Colonic mucosa (tissue), 4 donors: ENCODE data around the gene MT4. TPM values are rescaled to one million over a fixed set of nuclear protein-coding genes. Genes with fewer than 3 reads are reported as not detected.
A peak's percentile ranks its signal among the peaks of the same experiment; 100 is the strongest.
"Not testable (repeated sequence)": the region's sequence is repeated elsewhere in the genome, so short reads cannot be mapped to it uniquely, and the experiment has no call there.

ENCODE experiments used
- DNase-seq: peaks from one replicate; pipeline ENCODE4 v3.0.0-alpha.2; 2020
- H3K27ac ChIP-seq: fragments of 200-600 bp; one replicate; pipeline ENCODE4 v1.8.0; 2021
- H3K27me3 ChIP-seq: fragments of 200-600 bp; one replicate; pipeline ENCODE4 v1.8.0; 2021
- H3K36me3 ChIP-seq: fragments of 200-600 bp; one replicate; pipeline ENCODE4 v1.8.0; 2021
- H3K4me1 ChIP-seq: fragments of 200-600 bp; one replicate; pipeline ENCODE4 v1.8.0; 2021; ENCODE audit warnings: mild to moderate bottlenecking
- H3K4me3 ChIP-seq: fragments of 200-600 bp; one replicate; pipeline ENCODE4 v1.8.0; 2021
- H3K9ac ChIP-seq, 2 donors: one replicate each; pipeline ENCODE4 v1.7.0; 2013; ENCODE audit warnings: control low read depth in 2 of 2, low read depth in 2 of 2, low read length in 2 of 2
- H3K9me3 ChIP-seq: fragments of 200-600 bp; one replicate; pipeline ENCODE4 v1.8.0; 2021
- CTCF ChIP-seq: fragments of 200-600 bp; IDR thresholded peaks from one replicate; pipeline ENCODE4 v1.8.0; 2022; ENCODE audit warnings: antibody characterized with exemption, mild to moderate bottlenecking
- intact Hi-C: fragments of 100-400 bp; cut with DNase I; formaldehyde crosslinking; loops from one replicate; pipeline ENCODE4 v1.14.1; 2022
- total RNA-seq, 2 donors: library from RNA; stranded (reverse); fragmentation: NEBNext Ultra II Directional in 1 of 2; extraction: Animal tissue kit (Norgen Biotek cat#: 25700) in 1 of 2; gene quantifications; one replicate each; pipeline ENCODE4 v1.2.1, GENCODE V29; 2021
- donor health status: healthy.
- donor health status: DM: no; HTN: no; CAD: no.
- donor health status: DM: no; HTN: no; CAD: no.

MT4 gene
- total RNA-seq, 2 donors from 2014 or later = not detected

- intact Hi-C loops = loop anchor here (5.0 kb wide), 1 partner anchor 126 kb away; no protein-coding TSS in a partner anchor
- Histone ChIP-seq H3K4me3 (no peak overlapping the region), H3K27ac (no peak overlapping the region), H3K27me3 (no peaks in the 10 kb centered on the region), H3K9me3 (no peaks in the 10 kb centered on the region), H3K9ac (no peak overlapping the region), H3K36me3 (no peaks in the 10 kb centered on the region), H3K4me1 (no peaks in the 10 kb centered on the region)
- peak; percentile 91 for DNase-seq
- TF ChIP-seq CTCF = peak; percentile 72
Measured at GRCh38 chr16:56576585-56577299, 11.9 kb downstream of the MT4 start.

DNA sequence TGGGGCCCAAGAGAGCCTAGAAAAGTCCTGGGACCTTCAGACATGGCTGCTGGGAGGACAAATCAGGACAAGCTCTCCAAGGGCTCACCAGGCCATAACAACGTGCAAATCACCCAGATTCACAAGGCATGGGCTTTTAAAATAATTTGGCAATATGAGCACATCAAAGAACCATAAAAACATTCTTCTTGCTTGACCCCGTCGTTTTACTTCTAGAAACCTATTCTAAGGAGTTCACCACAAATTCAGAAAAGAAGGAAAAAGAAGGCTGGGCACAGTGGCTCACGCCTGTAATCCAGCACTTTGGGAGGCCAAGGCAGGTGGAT, 12.4 kb downstream of the MT4 start:
- TF ChIP-seq CTCF = no peak
- Histone ChIP-seq H3K36me3 (no peaks in the 10 kb centered on the region), H3K9me3 (no peaks in the 10 kb centered on the region), H3K27ac (no peak overlapping the region), H3K27me3 (no peaks in the 10 kb centered on the region), H3K4me1 (no peaks in the 10 kb centered on the region), H3K9ac (no peak overlapping the region), H3K4me3 (no peak overlapping the region)
- DNase-seq = no peak
- intact Hi-C loops = loop anchor here (5.0 kb wide), 1 partner anchor 125 kb away; no protein-coding TSS in a partner anchor

DNA sequence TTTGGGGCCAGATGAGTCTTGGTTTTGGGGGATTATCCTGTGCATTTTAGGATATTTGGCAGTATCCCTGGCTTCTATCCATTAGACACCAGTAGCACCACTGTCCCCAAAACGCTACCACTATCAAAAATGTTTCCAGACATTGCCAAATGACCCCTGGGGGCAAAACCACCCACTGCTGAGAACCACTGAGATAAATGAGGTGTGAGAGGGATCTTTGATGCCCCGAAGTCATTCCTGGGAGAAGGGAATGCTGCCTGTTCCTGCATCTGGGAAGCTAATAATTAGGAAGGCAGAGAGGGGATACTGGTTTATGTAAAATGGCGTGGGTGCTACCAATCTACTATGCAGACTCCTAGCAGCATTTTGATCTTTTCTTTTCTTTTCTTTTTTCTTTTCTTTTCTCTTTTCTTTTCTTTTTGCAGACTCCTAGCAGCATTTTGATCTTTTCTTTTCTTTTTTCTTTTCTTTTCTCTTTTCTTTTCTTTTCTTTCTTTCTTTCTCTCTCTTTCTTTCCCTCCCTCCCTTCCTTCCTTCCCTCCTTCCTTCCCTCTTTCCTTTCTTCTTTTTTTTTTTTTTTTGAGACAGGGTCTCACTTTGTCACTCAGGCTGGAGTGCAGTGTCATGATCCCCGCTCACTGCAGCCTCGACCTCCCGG, 15.6 kb downstream of the MT4 start:
- Histone ChIP-seq H3K27me3 (no peaks in the 10 kb centered on the region), H3K4me3 (no peak overlapping the region), H3K9ac (no peak overlapping the region), H3K9me3 (no peaks in the 10 kb centered on the region), H3K27ac (no peak overlapping the region), H3K36me3 (no peaks in the 10 kb centered on the region), H3K4me1 (no peaks in the 10 kb centered on the region)
- TF ChIP-seq CTCF = no peak
- DNase-seq = no peak
- intact Hi-C loops = no loop called here

DNA sequence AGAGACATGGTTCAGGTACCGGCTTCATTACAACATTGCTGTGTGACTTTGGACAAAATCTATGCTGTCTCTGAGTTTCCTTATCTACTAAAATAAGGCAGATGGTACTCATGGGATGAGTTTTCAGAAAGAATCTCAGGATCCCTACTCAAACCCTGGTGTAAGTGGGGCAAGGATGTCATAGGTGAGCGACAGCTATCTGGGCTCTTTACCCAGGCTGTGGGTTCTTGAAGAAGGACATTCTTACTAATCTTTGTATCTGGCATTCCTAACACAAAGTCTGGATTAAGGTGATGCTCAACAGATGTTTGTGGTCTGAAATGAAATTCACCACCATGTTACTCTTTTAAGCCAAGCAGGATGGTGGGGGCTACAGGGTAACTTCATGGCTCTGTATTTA, 18.0 kb downstream of the MT4 start:
- H3K27ac ChIP-seq, H3K36me3 ChIP-seq, intact Hi-C loops, H3K9me3 ChIP-seq, H3K27me3 ChIP-seq, H3K4me1 ChIP-seq, H3K9ac ChIP-seq, DNase-seq, H3K4me3 ChIP-seq: not testable (repeated sequence)

DNA sequence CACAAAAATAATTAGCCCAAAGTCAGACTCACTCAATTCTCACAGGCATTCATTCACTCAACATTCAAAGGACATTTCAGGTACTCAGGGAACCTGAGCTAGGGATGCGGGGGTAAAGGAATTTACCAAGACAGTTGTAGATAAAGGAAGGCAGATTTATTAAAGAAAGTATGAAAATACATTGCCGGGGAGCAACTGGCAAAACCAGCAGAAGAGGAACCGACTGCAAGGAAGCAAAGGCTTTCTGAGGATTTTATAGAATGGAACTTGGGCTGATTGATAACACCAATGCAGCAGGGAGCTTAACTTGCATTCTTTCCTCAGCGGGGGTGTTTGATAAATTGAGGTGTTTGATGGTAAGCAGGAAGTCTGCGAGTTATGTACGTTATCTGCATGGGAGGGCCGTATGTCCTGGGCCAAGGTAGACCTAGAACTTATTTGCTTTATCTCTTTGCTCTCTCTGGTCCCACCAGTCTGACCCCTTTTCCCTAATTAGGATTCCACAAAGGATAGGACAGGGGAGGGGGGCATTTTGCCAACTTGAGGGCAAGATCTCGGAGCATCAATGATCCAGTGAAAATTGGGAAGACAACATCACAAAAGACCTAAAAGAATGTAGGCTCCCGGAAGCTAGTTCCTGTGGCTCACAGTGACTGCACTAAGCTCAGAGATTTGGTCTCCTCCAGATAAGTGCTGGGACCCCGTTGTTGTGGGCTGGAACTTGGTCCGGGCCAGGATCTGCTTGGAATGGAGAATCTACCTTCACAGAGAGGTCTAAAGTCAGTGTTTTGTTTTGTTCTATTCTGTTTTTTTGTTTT, 18.7 kb downstream of the MT4 start:
- Histone ChIP-seq H3K36me3 (no peaks in the 10 kb centered on the region), H3K9me3 (no peaks in the 10 kb centered on the region), H3K4me3 (no peak overlapping the region), H3K9ac (no peak overlapping the region), H3K27ac (no peak overlapping the region), H3K4me1 (no peaks in the 10 kb centered on the region), H3K27me3 (no peaks in the 10 kb centered on the region)
- no peak for TF ChIP-seq CTCF
- intact Hi-C loops = no loop called here
- DNase-seq = no peak
